Sigmoid colon (tissue), 7 donors: ENCODE data around the gene RPL22. TPM values are rescaled to one million over a fixed set of nuclear protein-coding genes. Genes with fewer than 3 reads are reported as not detected.
A peak's percentile ranks its signal among the peaks of the same experiment; 100 is the strongest.

ENCODE experiments used
- DNase-seq: peaks from one replicate; pipeline ENCODE4 v3.0.0-alpha.2; 2019
- H3K27ac ChIP-seq, 4 donors: fragments of 200-600 bp; sonication (generic); one replicate each; pipeline ENCODE4 v1.5.1; 2016 to 2019; ENCODE audit warnings: mild to moderate bottlenecking in 1 of 4
- H3K27me3 ChIP-seq, 3 donors: fragments of 200-600 bp; sonication (generic); one replicate each; pipeline ENCODE4 v1.5.1; 2019; ENCODE audit warnings: mild to moderate bottlenecking in 1 of 3
- H3K36me3 ChIP-seq, 4 donors: fragments of 200-600 bp; sonication (generic); one replicate each; pipeline ENCODE4 v1.5.1; 2016 to 2019
- H3K4me1 ChIP-seq, 4 donors: fragments of 200-600 bp; sonication (generic); one replicate each; pipeline ENCODE4 v1.5.1; 2017 to 2019
- H3K4me3 ChIP-seq, 4 donors: fragments of 200-600 bp; sonication (generic); one replicate each; pipeline ENCODE4 v1.5.1; 2017 to 2019; ENCODE audit warnings: mild to moderate bottlenecking in 2 of 4, moderate library complexity in 1 of 4
- H3K9me3 ChIP-seq, 4 donors: fragments of 200-600 bp in 3 of 4; sonication (generic) in 3 of 4; one replicate each; pipeline versions ENCODE4 v1.5.1 to v1.6.1; 2013 to 2019
- EP300 ChIP-seq, 4 donors: sonication (generic); formaldehyde crosslinking; IDR thresholded peaks; one replicate each; pipeline ENCODE4 v1.6.1; 2017; ENCODE audit warnings: antibody characterized with exemption in 4 of 4
- POLR2A ChIP-seq, 2 donors: fragments of 450-650 bp; IDR thresholded peaks; one replicate each; pipeline ENCODE4 v1.6.1; 2016; ENCODE audit warnings: antibody characterized with exemption in 2 of 2, mild to moderate bottlenecking in 2 of 2, moderate library complexity in 2 of 2
- POLR2AphosphoS5 ChIP-seq, 4 donors: sonication (generic); formaldehyde crosslinking; IDR thresholded peaks; one replicate each; pipeline ENCODE4 v1.6.1; 2017; ENCODE audit warnings: antibody characterized with exemption in 4 of 4
- WGBS, 2 donors: extraction: QIAGEN DNeasy Blood & Tissue Kit; methylation state at CpG; one replicate each; pipeline ENCODE4 v1.1.7; 2013; 5-methylcytosine and 5-hydroxymethylcytosine counted together
- intact Hi-C: fragments of 100-400 bp; cut with DNase I; formaldehyde crosslinking; loops from one replicate; pipeline ENCODE4 v1.15.1; 2023
- polyA plus RNA-seq, 3 donors: library from polyadenylated mRNA; stranded (reverse); fragments of 200-250 nt; gene quantifications; one replicate each; pipeline ENCODE4 v1.2.3, GENCODE V29; 2013
- total RNA-seq, 4 donors: library from RNA; depleted of rRNA; stranded (reverse); fragments of >200 nt; gene quantifications; one replicate each; pipeline ENCODE4 v1.1.0, GENCODE V29; 2016
- TF ChIP-seq, protein P1 (sequence below), 4 experiments: fragments of 450-650 bp in 3 of 4; fragments of 200-600 bp in 1 of 4; IDR thresholded peaks; one replicate each; pipeline ENCODE4 v1.5.1; 2016 to 2019; ENCODE audit warnings: antibody characterized with exemption in 4 of 4, mild to moderate bottlenecking in 3 of 4, moderate library complexity in 2 of 4
- donor health status: healthy with polysubstance abuse.
- donor health status: Bipolar disorder and iron deficiency.
- donor health status: healthy.

RPL22 gene
- total and polyA plus RNA-seq, 7 donors = 166 to 443 (median 267) TPM

GRCh38 chr1:6150006-6150938, 49.1 kb downstream of the RPL22 start:
- H3K9me3 ChIP-seq = no peaks in the 10 kb centered on the region
- peaks cover 14 to 42% (median 30%) of the 10 kb centered on the region in 3 donors for H3K27me3 ChIP-seq
- peaks cover 0 to 12% (median 9%) of the 10 kb centered on the region in 4 donors for H3K4me1 ChIP-seq
- 66 to 89% methylated on average over 11 of the region's 11 CpGs for WGBS, 2 donors
- no peaks in the 10 kb centered on the region for H3K36me3 ChIP-seq
- DNase-seq = no peak
- TF ChIP-seq POLR2AphosphoS5 (IDR thresholded peaks at IDR 0.05) (no peak), POLR2A (IDR thresholded peaks at IDR 0.05) (no peak), EP300 (IDR thresholded peaks at IDR 0.05) (no peak)
- TF ChIP-seq, protein P1, sequence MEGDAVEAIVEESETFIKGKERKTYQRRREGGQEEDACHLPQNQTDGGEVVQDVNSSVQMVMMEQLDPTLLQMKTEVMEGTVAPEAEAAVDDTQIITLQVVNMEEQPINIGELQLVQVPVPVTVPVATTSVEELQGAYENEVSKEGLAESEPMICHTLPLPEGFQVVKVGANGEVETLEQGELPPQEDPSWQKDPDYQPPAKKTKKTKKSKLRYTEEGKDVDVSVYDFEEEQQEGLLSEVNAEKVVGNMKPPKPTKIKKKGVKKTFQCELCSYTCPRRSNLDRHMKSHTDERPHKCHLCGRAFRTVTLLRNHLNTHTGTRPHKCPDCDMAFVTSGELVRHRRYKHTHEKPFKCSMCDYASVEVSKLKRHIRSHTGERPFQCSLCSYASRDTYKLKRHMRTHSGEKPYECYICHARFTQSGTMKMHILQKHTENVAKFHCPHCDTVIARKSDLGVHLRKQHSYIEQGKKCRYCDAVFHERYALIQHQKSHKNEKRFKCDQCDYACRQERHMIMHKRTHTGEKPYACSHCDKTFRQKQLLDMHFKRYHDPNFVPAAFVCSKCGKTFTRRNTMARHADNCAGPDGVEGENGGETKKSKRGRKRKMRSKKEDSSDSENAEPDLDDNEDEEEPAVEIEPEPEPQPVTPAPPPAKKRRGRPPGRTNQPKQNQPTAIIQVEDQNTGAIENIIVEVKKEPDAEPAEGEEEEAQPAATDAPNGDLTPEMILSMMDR (IDR thresholded peaks at IDR 0.05) = no peak
- no peak overlapping the region for H3K27ac ChIP-seq
- H3K4me3 ChIP-seq = no peak overlapping the region
- intact Hi-C loops = no loop called here

GRCh38 chr1:6149597-6149996, 49.8 kb downstream of the RPL22 start:
- H3K4me3 ChIP-seq = no peak overlapping the region
- peaks cover 0 to 12% (median 9%) of the 10 kb centered on the region in 4 donors for H3K4me1 ChIP-seq
- TF ChIP-seq, protein P1 (IDR thresholded peaks at IDR 0.05) = no peak
- TF ChIP-seq POLR2A (IDR thresholded peaks at IDR 0.05) (no peak), POLR2AphosphoS5 (IDR thresholded peaks at IDR 0.05) (no peak), EP300 (IDR thresholded peaks at IDR 0.05) (no peak)
- no peak for DNase-seq
- H3K27ac ChIP-seq = no peak overlapping the region
- H3K27me3 ChIP-seq = peaks cover 14 to 43% (median 30%) of the 10 kb centered on the region in 3 donors
- intact Hi-C loops = no loop called here
- WGBS, 2 donors = 92 to 99% methylated on average over 1 of the region's 1 CpG
- no peaks in the 10 kb centered on the region for H3K36me3 ChIP-seq
- H3K9me3 ChIP-seq = no peaks in the 10 kb centered on the region

- no peaks in the 10 kb centered on the region for H3K36me3 ChIP-seq
- no peak overlapping the region for H3K27ac ChIP-seq
- no peaks in the 10 kb centered on the region for H3K9me3 ChIP-seq
- intact Hi-C loops = no loop called here
- TF ChIP-seq EP300 (IDR thresholded peaks at IDR 0.05) (no peak), POLR2AphosphoS5 (IDR thresholded peaks at IDR 0.05) (no peak), POLR2A (IDR thresholded peaks at IDR 0.05) (no peak)
- TF ChIP-seq, protein P1 (IDR thresholded peaks at IDR 0.05) = no peak
- 5 to 6% methylated on average over 53 of the region's 53 CpGs for WGBS, 2 donors
- H3K4me3 ChIP-seq = peak overlapping the region in 3 of 4 donors; percentile 3 to 23 (median 20)
- H3K27me3 ChIP-seq = peaks cover 14 to 43% (median 30%) of the 10 kb centered on the region in 3 donors
- no peak for DNase-seq
- H3K4me1 ChIP-seq = peaks cover 0 to 12% (median 9%) of the 10 kb centered on the region in 4 donors
These were observed 50.7 kb downstream of the RPL22 start for GRCh38 chr1:6148497-6149241.

DNA sequence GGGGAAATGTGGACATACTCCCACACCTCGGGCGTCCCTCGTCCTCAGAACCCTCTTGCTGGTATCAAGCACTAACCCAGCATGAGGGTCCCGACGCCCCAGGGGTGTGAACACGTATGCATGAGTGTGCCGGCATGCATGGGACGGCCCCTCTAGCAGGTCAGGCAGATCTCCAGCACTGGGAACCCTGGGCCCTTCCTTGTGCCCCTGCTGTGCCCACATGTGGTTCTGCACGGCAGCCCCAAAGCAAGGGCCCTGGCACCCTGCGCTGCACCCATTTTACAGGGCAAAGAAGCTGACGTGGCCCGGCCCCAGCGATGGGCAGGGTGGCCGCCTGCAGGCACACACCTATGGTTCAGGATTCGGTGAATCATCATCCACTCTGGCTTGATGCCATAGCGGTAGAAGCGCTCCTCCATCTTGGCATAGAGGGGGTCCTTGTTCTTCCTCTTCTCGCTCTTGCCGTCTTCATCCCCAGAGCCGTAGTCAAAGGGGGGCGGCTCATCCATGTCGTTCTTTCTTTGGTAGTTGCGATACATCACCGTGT, 53.5 kb downstream of the RPL22 start:
- H3K9me3 ChIP-seq = no peaks in the 10 kb centered on the region
- H3K4me1 ChIP-seq = peaks cover 0 to 12% (median 9%) of the 10 kb centered on the region in 4 donors
- intact Hi-C loops = no loop called here
- TF ChIP-seq EP300 (IDR thresholded peaks at IDR 0.05) (no peak), POLR2AphosphoS5 (IDR thresholded peaks at IDR 0.05) (no peak), POLR2A (IDR thresholded peaks at IDR 0.05) (no peak)
- TF ChIP-seq, protein P1 (IDR thresholded peaks at IDR 0.05) = no peak
- WGBS, 2 donors = 82 to 90% methylated on average over 24 of the region's 24 CpGs
- no peak for DNase-seq
- no peak overlapping the region for H3K4me3 ChIP-seq
- H3K27me3 ChIP-seq = peaks cover 14 to 43% (median 30%) of the 10 kb centered on the region in 3 donors
- H3K36me3 ChIP-seq = no peaks in the 10 kb centered on the region
- H3K27ac ChIP-seq = no peak overlapping the region
